Right lung (tissue), 5 donors: Measurements from ENCODE around the gene CHKA. TPM values are rescaled to one million over a fixed set of nuclear protein-coding genes. Genes with fewer than 3 reads are reported as not detected.

ENCODE experiments used
- DNase-seq, 2 donors: peaks; one replicate each; pipeline ENCODE4 v3.0.0-alpha.2; 2013
- polyA plus RNA-seq, 5 donors: library from polyadenylated mRNA; unstranded; fragments of 120-200 nt; gene quantifications; one replicate each; pipeline versions ENCODE4 v1.2.1 to v1.2.3, GENCODE V29; 2013; ENCODE audit warnings: inconsistent platforms in 1 of 5, low replicate concordance in 1 of 5; ENCODE audit not compliant: insufficient read length in 5 of 5, insufficient read depth in 1 of 5

CHKA gene
- polyA plus RNA-seq, 5 donors = 75.9 to 99.7 (median 82.6) TPM

DNA sequence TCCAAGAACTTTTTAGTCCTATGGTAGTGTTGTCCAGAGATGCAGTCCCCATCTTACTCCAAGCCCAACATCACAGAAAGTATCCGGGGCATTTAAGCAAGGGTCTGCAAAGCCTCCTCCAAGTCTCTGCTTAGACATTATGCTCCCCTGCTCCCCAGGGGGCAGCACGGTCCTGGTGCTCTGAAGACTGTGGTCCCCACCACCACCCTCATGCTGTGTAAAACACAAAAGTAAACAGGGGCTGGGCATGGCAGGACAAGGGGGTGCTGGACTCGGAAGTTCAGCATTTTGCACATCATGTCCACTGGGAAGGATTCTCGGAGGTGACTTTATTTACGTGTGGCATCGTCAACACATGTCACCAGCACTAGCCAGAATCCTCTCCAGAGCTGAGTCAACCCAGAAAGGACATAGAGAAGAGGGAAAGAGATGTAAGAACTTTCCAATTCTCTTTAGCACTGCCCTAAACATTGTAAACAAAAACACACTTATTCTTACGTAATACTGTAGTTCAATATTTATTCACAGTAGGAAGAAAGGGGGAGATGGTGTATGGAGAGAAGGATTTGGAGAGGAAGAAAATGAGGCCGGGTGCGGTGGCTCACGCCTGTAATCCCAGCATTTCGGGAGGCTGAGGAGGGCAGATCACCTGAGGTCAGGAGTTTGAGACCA is 44.7 kb downstream of the CHKA start:
- DNase-seq = no peak

- no peak for DNase-seq
These were observed 46.4 kb downstream of the CHKA start for GRCh38 chr11:68074584-68075352.

GRCh38 chr11:68071281-68072048 is 49.7 kb downstream of the CHKA start:
- DNase-seq = no peak

- no peak for DNase-seq
These were observed 53.2 kb downstream of the CHKA start for GRCh38 chr11:68067991-68068390.

DNA sequence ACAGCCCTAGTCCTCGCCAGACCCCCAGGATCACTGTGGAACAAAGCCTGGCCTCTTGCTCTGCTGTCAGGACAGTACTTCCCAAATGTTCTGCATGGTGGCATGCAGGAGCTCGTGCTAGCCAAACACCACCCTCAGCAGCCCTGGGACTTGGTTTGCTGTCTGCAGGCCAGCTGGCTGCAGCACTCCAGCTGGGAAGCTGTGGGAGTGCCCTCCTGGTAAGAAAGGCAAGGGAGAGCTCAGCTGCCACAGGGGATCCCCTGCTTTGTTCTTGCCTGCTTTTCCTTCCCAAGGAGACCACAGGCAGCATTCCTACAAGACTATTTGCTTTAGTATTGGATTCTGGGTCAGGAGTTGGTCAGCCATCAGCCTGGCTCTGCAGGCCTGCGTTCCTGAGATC is 54.4 kb downstream of the CHKA start:
- no peak for DNase-seq

DNA sequence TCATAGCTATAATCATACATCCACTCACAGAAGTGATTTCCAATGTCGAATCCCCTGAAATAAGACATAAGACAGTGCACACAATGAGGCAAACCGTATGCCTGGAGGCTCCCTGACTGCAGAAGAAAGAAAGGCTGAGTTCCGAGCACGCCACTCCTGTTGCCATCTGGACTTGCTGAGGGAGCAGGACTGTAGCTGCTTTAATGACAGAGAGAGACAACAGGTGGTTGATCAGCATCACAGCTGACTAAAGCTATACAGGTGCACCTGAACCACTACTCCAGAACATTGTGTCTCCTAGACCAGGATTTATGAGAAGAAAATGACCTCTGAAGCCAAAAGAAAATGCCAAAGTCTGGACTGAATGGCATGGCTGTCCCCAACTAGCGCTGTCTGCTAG is 55.3 kb downstream of the CHKA start:
- no peak for DNase-seq

DNA sequence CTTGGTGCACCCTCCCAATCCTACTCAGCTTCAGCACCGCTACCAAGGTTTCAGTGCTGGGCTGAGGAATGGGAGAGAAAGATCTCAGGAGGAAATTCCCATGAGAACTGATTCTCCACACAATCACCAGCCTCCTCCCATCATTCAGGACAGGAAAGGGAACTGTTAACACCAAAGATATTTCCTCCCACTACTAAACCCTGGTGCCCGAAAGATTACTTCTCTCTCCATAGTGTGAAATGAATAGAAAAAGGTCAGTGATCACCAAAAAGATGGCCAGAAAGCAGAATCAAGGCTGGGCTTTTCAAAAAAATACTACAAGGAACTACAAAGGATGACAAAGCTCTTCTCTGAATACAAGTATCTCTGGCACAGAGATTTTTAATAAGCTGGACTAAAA is 56.3 kb downstream of the CHKA start:
- no peak for DNase-seq

GRCh38 chr11:68061508-68061907 is 59.7 kb downstream of the CHKA start:
- no peak for DNase-seq

DNA sequence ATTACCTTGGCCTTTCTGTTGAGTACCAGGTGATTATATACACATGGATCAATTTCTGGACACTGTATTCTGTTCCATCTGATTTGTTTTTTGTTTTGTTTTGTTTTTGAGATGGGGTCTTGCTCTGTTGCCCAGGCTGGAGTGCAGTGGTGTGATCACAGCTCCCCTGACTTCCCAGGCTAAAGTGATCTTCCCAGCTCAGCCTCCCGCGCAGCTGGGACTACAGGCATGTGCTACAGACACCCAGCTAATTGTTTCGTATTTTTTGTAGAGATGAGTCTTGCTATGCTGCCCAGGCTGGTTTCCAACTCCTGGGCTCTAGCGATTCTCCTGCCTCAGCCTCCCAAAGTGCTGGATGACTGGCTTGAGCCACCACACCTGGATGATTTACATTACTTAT is 63.4 kb downstream of the CHKA start:
- DNase-seq = no peak

GRCh38 chr11:68056317-68057285 is 64.6 kb downstream of the CHKA start:
- no peak for DNase-seq

- no peak for DNase-seq
These were observed 67.0 kb downstream of the CHKA start for GRCh38 chr11:68053981-68054812.

DNA sequence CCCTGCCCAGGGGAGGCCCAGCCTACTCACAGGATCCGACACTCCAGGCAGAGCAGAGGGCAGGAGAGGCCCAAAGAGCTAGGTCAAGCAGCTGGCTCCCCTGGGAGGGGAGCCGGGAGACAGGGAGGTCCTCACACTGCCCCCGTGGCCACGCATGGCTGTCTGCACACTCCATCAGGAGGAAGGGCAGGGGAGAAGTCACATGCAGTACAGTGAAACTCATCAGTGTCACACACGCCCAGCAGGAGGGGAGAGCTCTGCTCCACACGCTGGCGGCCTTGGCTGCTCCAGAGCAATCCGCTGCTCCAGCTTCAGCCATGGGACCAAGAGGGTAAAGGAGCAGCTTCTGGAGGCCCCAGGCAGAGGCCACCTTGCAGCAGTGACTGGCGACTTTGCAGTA is 68.1 kb downstream of the CHKA start:
- DNase-seq = no peak

DNA sequence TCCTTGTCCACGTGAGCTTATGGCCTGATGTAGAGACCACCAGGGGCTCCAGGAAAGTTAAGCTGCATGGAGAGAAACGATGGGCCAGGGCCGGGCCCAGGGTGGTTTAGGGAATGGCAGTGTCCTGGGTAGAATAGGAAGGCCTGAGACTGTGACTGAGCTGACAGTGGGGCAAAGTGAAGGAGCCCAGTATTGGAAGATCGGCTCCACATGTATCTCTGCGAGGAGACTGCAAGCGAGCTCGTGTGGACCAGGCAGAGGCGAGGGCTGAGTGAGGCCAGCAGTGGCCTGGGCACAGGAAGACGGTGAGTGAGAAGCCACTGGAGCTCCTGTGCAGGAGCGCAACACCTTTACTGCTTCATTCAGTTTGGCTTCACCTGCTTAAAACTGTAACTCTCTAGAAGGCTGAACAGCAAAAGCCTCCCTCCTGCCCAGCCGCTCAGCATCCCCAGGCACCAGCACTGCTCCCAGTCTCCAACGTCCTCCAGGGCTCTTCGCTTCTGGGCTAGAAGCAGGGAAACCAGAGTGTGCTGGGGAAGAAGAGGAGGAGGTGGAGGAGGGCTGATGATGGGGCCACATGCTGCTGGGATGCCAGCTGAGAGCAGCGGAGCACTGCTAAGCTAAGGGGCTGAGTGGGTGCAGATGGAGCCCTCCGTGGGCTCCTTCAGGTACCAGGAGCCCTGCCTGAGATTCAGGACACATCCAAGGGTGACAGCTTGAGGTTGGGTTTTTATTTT is 68.9 kb downstream of the CHKA start:
- DNase-seq = no peak

- DNase-seq = no peak
These were observed 69.7 kb downstream of the CHKA start for GRCh38 chr11:68051191-68052136.

- no peak for DNase-seq
These were observed 70.8 kb downstream of the CHKA start for GRCh38 chr11:68050371-68050841.

DNA sequence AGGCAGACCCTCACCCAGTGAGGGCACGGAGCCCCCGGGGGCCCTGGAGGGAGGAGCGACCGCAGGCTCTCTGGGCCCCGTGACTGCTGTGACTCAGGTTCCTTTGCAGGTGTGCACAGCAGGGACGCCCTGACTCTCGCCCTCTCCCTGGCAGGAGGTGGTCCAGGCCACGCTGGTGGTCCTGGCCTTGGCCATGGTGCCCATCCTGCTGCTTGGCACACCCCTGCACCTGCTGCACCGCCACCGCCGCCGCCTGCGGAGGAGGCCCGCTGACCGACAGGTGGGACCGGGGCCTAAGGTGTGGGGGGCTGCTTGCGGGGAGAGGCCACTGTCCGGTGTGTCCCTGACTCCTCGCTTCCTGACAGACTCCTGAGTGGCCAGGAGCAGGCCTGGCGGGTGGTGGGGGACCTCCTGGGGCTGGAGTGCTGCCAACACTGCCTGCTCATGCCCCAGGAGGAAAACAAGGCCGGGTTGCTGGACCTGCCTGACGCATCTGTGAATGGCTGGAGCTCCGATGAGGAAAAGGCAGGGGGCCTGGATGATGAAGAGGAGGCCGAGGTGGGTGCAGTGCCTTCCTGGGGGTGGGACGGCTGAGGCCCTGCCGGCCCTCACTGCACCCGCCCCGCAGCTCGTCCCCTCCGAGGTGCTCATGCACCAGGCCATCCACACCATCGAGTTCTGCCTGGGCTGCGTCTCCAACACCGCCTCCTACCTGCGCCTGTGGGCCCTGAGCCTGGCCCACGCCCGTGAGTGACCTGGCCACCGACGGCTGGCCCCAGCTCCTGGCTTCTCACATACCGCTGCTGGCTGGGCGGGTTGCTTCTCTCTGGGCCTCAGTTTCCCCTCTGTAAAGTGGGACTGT is 71.4 kb downstream of the CHKA start:
- DNase-seq = no peak

DNA sequence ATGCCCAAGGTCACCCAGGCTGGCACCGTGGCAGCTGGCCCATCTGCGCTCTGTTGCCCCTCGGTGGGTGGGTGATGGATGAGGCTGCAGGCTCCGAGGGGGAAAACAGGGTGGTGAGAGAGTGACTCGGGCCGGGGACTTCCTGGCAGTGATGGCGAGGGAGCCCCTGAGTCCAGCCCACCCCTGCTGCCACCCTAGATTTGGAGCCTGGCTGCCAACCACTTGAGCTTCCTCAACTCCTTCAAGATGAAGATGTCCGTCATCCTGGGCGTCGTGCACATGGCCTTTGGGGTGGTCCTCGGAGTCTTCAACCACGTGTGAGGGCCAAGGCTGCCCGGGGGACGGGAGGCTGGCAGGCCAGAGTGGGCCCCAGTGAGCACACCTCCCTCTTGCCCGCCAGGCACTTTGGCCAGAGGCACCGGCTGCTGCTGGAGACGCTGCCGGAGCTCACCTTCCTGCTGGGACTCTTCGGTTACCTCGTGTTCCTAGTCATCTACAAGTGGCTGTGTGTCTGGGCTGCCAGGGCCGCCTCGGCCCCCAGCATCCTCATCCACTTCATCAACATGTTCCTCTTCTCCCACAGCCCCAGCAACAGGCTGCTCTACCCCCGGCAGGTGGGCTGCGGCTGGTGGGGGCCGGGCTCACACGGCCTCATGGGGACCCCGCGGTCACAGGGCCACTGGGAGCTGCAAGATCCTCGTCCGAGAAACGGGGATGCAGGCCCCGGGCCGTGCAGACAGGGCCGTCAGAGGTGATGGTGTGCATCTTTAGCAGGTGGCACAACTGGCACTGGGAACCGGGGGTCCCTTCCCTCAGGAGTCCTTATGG is 72.3 kb downstream of the CHKA start:
- DNase-seq = no peak
